Common myeloid progenitor, CD34-positive (primary cell): ENCODE measurements around the gene SMIM33.

Experiments used
- CTCF ChIA-PET: fragments of 350-600 bp; sonication (Branson Sonifier 250); formaldehyde crosslinking; loops from one replicate; lab custom pipeline; 2021; ENCODE audit warnings: antibody characterized with exemption; lab: Charles Lee
- POLR2A ChIA-PET: fragments of 350-600 bp; sonication (Branson Sonifier 250); formaldehyde crosslinking; loops from one replicate; lab custom pipeline; 2021; ENCODE audit warnings: antibody characterized with exemption; lab: Charles Lee
- DNase-seq, 3 donors: peaks; one replicate each; pipeline versions ENCODE4 v3.0.0 to v3.0.0-alpha.2; 2013
- H3K27ac ChIP-seq, 2 experiments: 1 replicate in 1 of 2; 2 replicates in 1 of 2; pipeline ENCODE4 v1.7.0; 2013; ENCODE audit warnings: inconsistent platforms in 2 of 2, low read length in 2 of 2, mild to moderate bottlenecking in 2 of 2, low read depth in 1 of 2, moderate library complexity in 1 of 2; ENCODE audit not compliant: severe bottlenecking in 2 of 2, insufficient read depth in 1 of 2, poor library complexity in 1 of 2
- H3K27me3 ChIP-seq, 5 experiments: replicated peaks in 2 of 5; 1 replicate in 3 of 5; 2 replicates in 2 of 5; pipeline versions ENCODE4 v1.6.1 to v1.7.0; 2013; ENCODE audit warnings: low read length in 4 of 5, mild to moderate bottlenecking in 2 of 5, moderate library complexity in 2 of 5, inconsistent platforms in 1 of 5; ENCODE audit not compliant: insufficient read depth in 5 of 5, control insufficient read depth in 4 of 5
- H3K36me3 ChIP-seq, 4 experiments: 1 replicate in 2 of 4; 2 replicates in 2 of 4; pipeline versions ENCODE4 v1.6.1 to v1.7.0; 2013; ENCODE audit warnings: low read length in 3 of 4, control low read depth in 1 of 4, mild to moderate bottlenecking in 1 of 4; ENCODE audit not compliant: control insufficient read depth in 4 of 4, insufficient read depth in 4 of 4
- H3K4me1 ChIP-seq, 4 experiments: 1 replicate in 3 of 4; 2 replicates in 1 of 4; pipeline versions ENCODE4 v1.6.1 to v1.7.1; 2013; ENCODE audit warnings: low read length in 3 of 4, mild to moderate bottlenecking in 3 of 4, control low read depth in 1 of 4, inconsistent platforms in 1 of 4, moderate library complexity in 1 of 4; ENCODE audit not compliant: control insufficient read depth in 4 of 4, insufficient read depth in 4 of 4; ENCODE audit errors: control extremely low read depth in 1 of 4
- H3K4me3 ChIP-seq, 7 experiments: 1 replicate in 4 of 7; 2 replicates in 3 of 7; pipeline versions ENCODE4 v1.5.1 to v1.7.0; 2013; ENCODE audit warnings: mild to moderate bottlenecking in 7 of 7, low read length in 6 of 7, moderate library complexity in 6 of 7, inconsistent platforms in 2 of 7, low read depth in 2 of 7, control low read depth in 1 of 7; ENCODE audit not compliant: insufficient read depth in 4 of 7, control insufficient read depth in 1 of 7; ENCODE audit errors: extremely low read depth in 1 of 7
- H3K9me3 ChIP-seq, 5 experiments: 1 replicate in 4 of 5; 2 replicates in 1 of 5; pipeline versions ENCODE4 v1.6.1 to v1.7.1; 2013; ENCODE audit warnings: low read length in 4 of 5, mild to moderate bottlenecking in 2 of 5, inconsistent platforms in 1 of 5, low read depth in 1 of 5, moderate library complexity in 1 of 5; ENCODE audit not compliant: control insufficient read depth in 4 of 5, insufficient read depth in 2 of 5; ENCODE audit errors: control extremely low read depth in 1 of 5
- WGBS: methylation state at CpG from one replicate; pipeline ENCODE4 v1.1.5; 2013; ENCODE audit not compliant: insufficient coverage; 5-methylcytosine and 5-hydroxymethylcytosine counted together

Gene SMIM33

GRCh38 chr5:139461698-139462097, 9.1 kb upstream of the SMIM33 start:
- ChIA-PET POLR2A (interaction anchor here (1.2 kb wide), 1 partner anchor 23 kb away, joined by 4 read pairs; the partner anchor contains the start of gene DNAJC18), CTCF (interaction anchor here (1.0 to 1.9 kb wide), 2 partner anchors 39 to 52 kb away, joined by 3 to 5 read pairs; no protein-coding TSS in a partner anchor)
- WGBS = 100% methylated on average over 2 of the region's 5 CpGs
- H3K9me3 ChIP-seq = no peaks in the 10 kb centered on the region
- peaks cover 0 to 19% (median 10%) of the 10 kb centered on the region in 4 experiments for H3K4me1 ChIP-seq
- no peak overlapping the region for H3K27ac ChIP-seq
- no peaks in the 10 kb centered on the region for H3K27me3 ChIP-seq
- no peaks in the 10 kb centered on the region for H3K36me3 ChIP-seq
- DNase-seq = no peak
- H3K4me3 ChIP-seq = no peak overlapping the region

- ChIA-PET CTCF (interaction anchor here (0.7 to 1.9 kb wide), 3 partner anchors 35 to 51 kb away, joined by 3 to 5 read pairs (median 3); no protein-coding TSS in a partner anchor), POLR2A (no interaction called here)
- Histone ChIP-seq H3K4me3 (no peak within 1 kb of the TSS), H3K36me3 (no peaks in the 10 kb centered on the region), H3K27ac (no peak within 1 kb of the TSS), H3K27me3 (no peaks in the 10 kb centered on the region), H3K4me1 (peaks cover 0 to 19% (median 10%) of the 10 kb centered on the region in 4 experiments), H3K9me3 (no peaks in the 10 kb centered on the region)
- WGBS = 90% methylated on average over 7 of the region's 10 CpGs
- no peak for DNase-seq
These were observed 8.1 kb upstream of the SMIM33 start, which contains the start of gene ECSCR for GRCh38 chr5:139462586-139463276. TSS of gene ECSCR (minus strand) at chr5:139462743. CDS start at chr5:139462670, 73 bp downstream.

GRCh38 chr5:139468421-139468931, 2.3 kb upstream of the SMIM33 start:
- Histone ChIP-seq H3K9me3 (no peaks in the 10 kb centered on the region), H3K27ac (no peak overlapping the region), H3K4me1 (peaks cover 3 to 53% (median 48%) of the 10 kb centered on the region in 4 experiments), H3K4me3 (no peak overlapping the region), H3K36me3 (no peaks in the 10 kb centered on the region), H3K27me3 (no peaks in the 10 kb centered on the region)
- POLR2A ChIA-PET = interaction anchor here (0.6 kb wide), 1 partner anchor 8 kb away, joined by 3 read pairs; no protein-coding TSS in a partner anchor
- 74% methylated on average over 5 of the region's 8 CpGs for WGBS
- DNase-seq = no peak
- CTCF ChIA-PET = interaction anchor here (2.4 to 3.5 kb wide), 2 partner anchors 13 to 45 kb away, joined by 10 to 13 read pairs; partner anchors contain the start of gene STING1

GRCh38 chr5:139472386-139473030, 1.7 kb downstream of the SMIM33 start:
- ChIA-PET POLR2A (interaction anchor here (1.1 kb wide), 1 partner anchor 10 kb away, joined by 3 read pairs; the partner anchor contains the start of gene STING1), CTCF (interaction anchor here (0.7 to 7.6 kb wide), 7 partner anchors 9 to 54 kb away, joined by 3 to 44 read pairs (median 6); partner anchors contain the start of genes DNAJC18 and STING1)
- DNase-seq = no peak
- H3K4me3 ChIP-seq = peak overlapping the region in 1 of 7 experiments; percentile 4
- 72% methylated on average over 8 of the region's 15 CpGs for WGBS
- peaks cover 0 to 27% (median 8%) of the 10 kb centered on the region in 4 experiments for H3K36me3 ChIP-seq
- peak overlapping the region in 1 of 2 experiments; percentile 49 for H3K27ac ChIP-seq
- no peaks in the 10 kb centered on the region for H3K9me3 ChIP-seq
- peaks cover 13 to 93% (median 85%) of the 10 kb centered on the region in 4 experiments for H3K4me1 ChIP-seq
- no peaks in the 10 kb centered on the region for H3K27me3 ChIP-seq

GRCh38 chr5:139473105-139473504, 2.3 kb downstream of the SMIM33 start:
- no peak overlapping the region for H3K4me3 ChIP-seq
- peak overlapping the region in 1 of 2 experiments; percentile 84 for H3K27ac ChIP-seq
- no peaks in the 10 kb centered on the region for H3K27me3 ChIP-seq
- WGBS = 88% methylated on average over 8 of the region's 8 CpGs
- H3K36me3 ChIP-seq = peaks cover 0 to 33% (median 14%) of the 10 kb centered on the region in 4 experiments
- DNase-seq = no peak
- H3K4me1 ChIP-seq = peaks cover 13 to 98% (median 88%) of the 10 kb centered on the region in 4 experiments
- CTCF ChIA-PET = interaction anchor here (0.7 to 7.6 kb wide), 8 partner anchors 9 to 54 kb away, joined by 3 to 44 read pairs (median 5); partner anchors contain the start of genes DNAJC18 and STING1
- POLR2A ChIA-PET = interaction anchor here (1.1 kb wide), 1 partner anchor 9 kb away, joined by 3 read pairs; the partner anchor contains the start of gene STING1
- no peaks in the 10 kb centered on the region for H3K9me3 ChIP-seq

GRCh38 chr5:139473565-139473964, 2.8 kb downstream of the SMIM33 start:
- WGBS = 83% methylated on average over 1 of the region's 2 CpGs
- Histone ChIP-seq H3K4me3 (no peak overlapping the region), H3K4me1 (peaks cover 13 to 98% (median 88%) of the 10 kb centered on the region in 4 experiments), H3K9me3 (no peaks in the 10 kb centered on the region), H3K27ac (peak overlapping the region; percentile 52 to 84), H3K27me3 (no peaks in the 10 kb centered on the region), H3K36me3 (peaks cover 0 to 37% (median 18%) of the 10 kb centered on the region in 4 experiments)
- no peak for DNase-seq
- ChIA-PET CTCF (interaction anchor here (1.3 to 7.6 kb wide), 5 partner anchors 9 to 55 kb away, joined by 3 to 44 read pairs (median 6); partner anchors contain the start of gene STING1), POLR2A (interaction anchor here (1.1 kb wide), 1 partner anchor 9 kb away, joined by 3 read pairs; the partner anchor contains the start of gene STING1)
